Measurements from ENCODE around the gene KDM6A.

KDM6A gene

GRCh38 chrX:45011597-45011996 is 138.6 kb downstream of the KDM6A start:
- Histone ChIP-seq H3K79me2 (ENCODE audit: insufficient read depth, low read length) (no peaks in the 10 kb centered on the region; the same call in 1 of the 2 replicates), H3K36me3 (ENCODE audit: insufficient read depth, low read length) (no peaks in the 10 kb centered on the region; the same call in 1 of the 2 replicates), H3K9me2 (ENCODE audit: low read depth, low read length) (no peaks in the 10 kb centered on the region), H3K27me3 (ENCODE audit: insufficient read depth, low read length) (no peaks in the 10 kb centered on the region), H2AFZ (ENCODE audit: low read length) (no peak overlapping the region), H3K4me1 (ENCODE audit: insufficient read depth, low read length, severe bottlenecking) (peaks cover 3% of the 10 kb centered on the region), H3K4me3 (ENCODE audit: low read depth, low read length, poor library complexity, severe bottlenecking) (no peak overlapping the region), H3F3A (ENCODE audit: insufficient read depth, low read length) (no peaks in the 10 kb centered on the region), H4K20me1 (ENCODE audit: insufficient read depth, low read length) (no peaks in the 10 kb centered on the region), H3K27ac (ENCODE audit: low read depth, low read length, poor library complexity, severe bottlenecking) (no peak overlapping the region), H3K9ac (ENCODE audit: low read length) (no peak overlapping the region), H3K4me2 (ENCODE audit: low read length) (no peak overlapping the region), H3K9me3 (ENCODE audit: low read length) (no peaks in the 10 kb centered on the region)
- TF ChIP-seq CTCF (IDR thresholded peaks at IDR 0.05; ENCODE audit: low read length) (no peak), EZH2 (IDR thresholded peaks at IDR 0.05; ENCODE audit: borderline replicate concordance, low read length) (no peak)

- Histone ChIP-seq H3K27ac (ENCODE audit: low read depth, low read length, poor library complexity, severe bottlenecking) (no peak overlapping the region), H3K9me3 (ENCODE audit: low read length) (no peaks in the 10 kb centered on the region), H4K20me1 (ENCODE audit: insufficient read depth, low read length) (no peaks in the 10 kb centered on the region), H3K79me2 (ENCODE audit: insufficient read depth, low read length) (peaks cover 9% of the 10 kb centered on the region), H3K9ac (ENCODE audit: low read length) (no peak overlapping the region), H3F3A (ENCODE audit: insufficient read depth, low read length) (no peaks in the 10 kb centered on the region), H3K9me2 (ENCODE audit: low read depth, low read length) (no peaks in the 10 kb centered on the region), H3K27me3 (ENCODE audit: insufficient read depth, low read length) (no peaks in the 10 kb centered on the region), H3K4me3 (ENCODE audit: low read depth, low read length, poor library complexity, severe bottlenecking) (no peak overlapping the region), H3K36me3 (ENCODE audit: insufficient read depth, low read length) (no peaks in the 10 kb centered on the region), H3K4me2 (ENCODE audit: low read length) (no peak overlapping the region), H2AFZ (ENCODE audit: low read length) (no peak overlapping the region), H3K4me1 (ENCODE audit: insufficient read depth, low read length, severe bottlenecking) (no peaks in the 10 kb centered on the region)
- TF ChIP-seq EZH2 (IDR thresholded peaks at IDR 0.05; ENCODE audit: borderline replicate concordance, low read length) = no peak
- TF ChIP-seq CTCF (IDR thresholded peaks at IDR 0.05; ENCODE audit: low read length) = no peak
These were observed 145.0 kb downstream of the KDM6A start for GRCh38 chrX:45017946-45018345.

GRCh38 chrX:45022150-45022549 is 149.2 kb downstream of the KDM6A start:
- Histone ChIP-seq H3K79me2 (ENCODE audit: insufficient read depth, low read length) (peaks cover 9% of the 10 kb centered on the region), H4K20me1 (ENCODE audit: insufficient read depth, low read length) (no peaks in the 10 kb centered on the region), H3K4me2 (ENCODE audit: low read length) (no peak overlapping the region), H3K4me1 (ENCODE audit: insufficient read depth, low read length, severe bottlenecking) (no peaks in the 10 kb centered on the region), H2AFZ (ENCODE audit: low read length) (no peak overlapping the region), H3K27ac (ENCODE audit: low read depth, low read length, poor library complexity, severe bottlenecking) (no peak overlapping the region), H3F3A (ENCODE audit: insufficient read depth, low read length) (no peaks in the 10 kb centered on the region), H3K4me3 (ENCODE audit: low read depth, low read length, poor library complexity, severe bottlenecking) (no peak overlapping the region), H3K36me3 (ENCODE audit: insufficient read depth, low read length) (no peaks in the 10 kb centered on the region), H3K9me2 (ENCODE audit: low read depth, low read length) (no peaks in the 10 kb centered on the region), H3K9me3 (ENCODE audit: low read length) (no peaks in the 10 kb centered on the region), H3K9ac (ENCODE audit: low read length) (no peak overlapping the region), H3K27me3 (ENCODE audit: insufficient read depth, low read length) (no peaks in the 10 kb centered on the region)
- TF ChIP-seq EZH2 (IDR thresholded peaks at IDR 0.05; ENCODE audit: borderline replicate concordance, low read length) = no peak
- TF ChIP-seq CTCF (IDR thresholded peaks at IDR 0.05; ENCODE audit: low read length) = no peak
